Mesothelial cell of epicardium (in vitro differentiated cells): Measurements from ENCODE around the gene EEFSEC. TPM values are rescaled to one million over a fixed set of nuclear protein-coding genes. Genes with fewer than 3 reads are reported as not detected.

ENCODE experiments used
- DNase-seq, 2 experiments: peaks; one replicate each; pipeline ENCODE4 v3.0.0; 2021; ENCODE audit warnings: low spot score in 2 of 2; ENCODE audit not compliant: unreplicated experiment in 2 of 2
- H3K27ac Mint-ChIP-seq: 2 replicates; pipeline ENCODE4 v1.8.0; 2021; ENCODE audit warnings: mixed read lengths
- H3K27me3 Mint-ChIP-seq: 2 replicates; pipeline ENCODE4 v1.8.0; 2021; ENCODE audit warnings: low read depth, mixed read lengths
- H3K36me3 Mint-ChIP-seq: 2 replicates; pipeline ENCODE4 v1.8.0; 2021; ENCODE audit warnings: mixed read lengths
- H3K4me1 Mint-ChIP-seq: 2 replicates; pipeline ENCODE4 v1.8.0; 2021; ENCODE audit warnings: mixed read lengths
- H3K4me3 Mint-ChIP-seq: 2 replicates; pipeline ENCODE4 v1.8.0; 2021; ENCODE audit warnings: mild to moderate bottlenecking, moderate library complexity, mixed read lengths
- H3K9me3 Mint-ChIP-seq: 2 replicates; pipeline ENCODE4 v1.8.0; 2021; ENCODE audit warnings: mixed read lengths
- CTCF ChIP-seq: fragments of 200-600 bp; sonication (generic); IDR thresholded peaks from one replicate; pipeline ENCODE4 v1.5.0; 2021; ENCODE audit warnings: antibody characterized with exemption; ENCODE audit not compliant: unreplicated experiment
- total RNA-seq: library from RNA; stranded (reverse); gene quantifications from 3 replicates; pipeline ENCODE4 v1.2.1, GENCODE V29; 2021

Gene EEFSEC
- total RNA-seq, 1 donor from 2014 or later: 19.4 TPM

DNA sequence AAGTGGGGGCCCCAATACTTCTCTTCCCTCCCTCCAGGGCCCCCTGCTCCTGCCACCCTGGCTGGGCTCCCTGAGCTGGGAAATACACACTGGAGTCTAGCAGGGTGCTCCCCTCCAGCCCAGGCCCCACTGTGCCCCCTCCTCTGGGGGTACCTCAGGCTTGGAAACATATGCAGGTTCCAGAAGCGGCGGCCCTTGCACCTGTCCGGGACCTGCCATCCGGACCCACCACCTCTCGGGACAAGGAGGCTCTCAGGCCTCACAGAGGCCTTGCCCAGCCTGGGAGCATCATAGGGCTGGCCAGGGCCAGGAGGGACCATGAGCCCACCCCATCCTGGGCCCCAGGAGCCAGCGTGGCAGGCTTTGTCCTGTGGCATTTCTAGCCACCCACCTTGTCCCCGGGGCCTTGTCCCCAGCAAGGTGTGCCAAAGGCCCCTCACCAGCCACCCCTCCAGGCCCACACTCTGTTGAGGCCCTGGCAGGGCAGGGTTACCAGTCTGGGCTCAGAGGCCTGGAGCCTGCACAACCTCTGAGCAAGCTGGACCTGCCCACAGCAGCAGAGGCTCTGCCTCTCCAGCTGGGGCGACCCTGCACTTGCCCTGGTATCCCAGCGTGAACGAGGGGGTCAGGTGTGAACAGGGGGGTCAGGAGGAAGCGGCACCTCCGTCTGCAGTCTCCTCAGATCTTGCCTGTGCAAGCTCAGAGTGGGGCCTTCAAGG lies 267.6 kb downstream of the EEFSEC start:
- DNase-seq: no peak
- no peaks in the 10 kb centered on the region for H3K27me3 Mint-ChIP-seq
- H3K27ac Mint-ChIP-seq: no peak overlapping the region
- TF ChIP-seq CTCF: no peak
- no peak overlapping the region for H3K4me3 Mint-ChIP-seq
- H3K9me3 Mint-ChIP-seq: peaks cover 6% of the 10 kb centered on the region
- peaks cover 4% of the 10 kb centered on the region for H3K36me3 Mint-ChIP-seq
- peaks cover 55% of the 10 kb centered on the region for H3K4me1 Mint-ChIP-seq

DNA sequence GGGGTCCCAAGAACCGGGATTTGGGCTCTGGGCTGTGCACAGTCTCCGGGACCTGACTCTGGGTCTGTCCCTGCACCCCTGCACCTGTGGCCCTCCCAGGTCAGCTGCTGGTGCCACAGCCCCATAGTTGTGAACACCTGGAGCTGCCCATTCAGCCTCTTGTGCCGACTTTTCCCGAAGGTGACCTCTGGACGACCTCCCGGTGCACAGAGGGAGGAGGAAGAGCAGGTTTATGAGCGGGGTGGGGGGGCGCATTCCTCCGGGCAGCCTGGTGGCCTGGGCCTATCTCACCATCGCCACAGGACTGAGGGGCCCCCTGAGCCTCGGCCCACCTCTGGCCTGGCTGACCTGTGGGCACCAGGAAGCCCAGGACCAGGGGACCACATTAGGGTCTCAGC lies 268.2 kb downstream of the EEFSEC start:
- H3K4me1 Mint-ChIP-seq: peaks cover 54% of the 10 kb centered on the region
- no peak for TF ChIP-seq CTCF
- no peak overlapping the region for H3K27ac Mint-ChIP-seq
- no peaks in the 10 kb centered on the region for H3K27me3 Mint-ChIP-seq
- peaks cover 6% of the 10 kb centered on the region for H3K9me3 Mint-ChIP-seq
- DNase-seq: no peak
- H3K4me3 Mint-ChIP-seq: no peak overlapping the region
- peaks cover 4% of the 10 kb centered on the region for H3K36me3 Mint-ChIP-seq

- H3K4me3 Mint-ChIP-seq: no peak overlapping the region
- DNase-seq: no peak
Measured at GRCh38 chr3:128421966-128422365, 268.7 kb downstream of the EEFSEC start.

GRCh38 chr3:128422762-128423524 lies 269.7 kb downstream of the EEFSEC start:
- DNase-seq: no peak
- H3K27me3 Mint-ChIP-seq: no peaks in the 10 kb centered on the region
- H3K36me3 Mint-ChIP-seq: peaks cover 4% of the 10 kb centered on the region

More at GRCh38 chr3:128421966-128422365, 268.7 kb downstream of the EEFSEC start:
- H3K4me1 Mint-ChIP-seq: peaks cover 50% of the 10 kb centered on the region
- H3K27ac Mint-ChIP-seq: peak overlapping the region; percentile 44
- TF ChIP-seq CTCF: no peak
- no peaks in the 10 kb centered on the region for H3K27me3 Mint-ChIP-seq
- peaks cover 4% of the 10 kb centered on the region for H3K36me3 Mint-ChIP-seq
- peaks cover 6% of the 10 kb centered on the region for H3K9me3 Mint-ChIP-seq

DNA sequence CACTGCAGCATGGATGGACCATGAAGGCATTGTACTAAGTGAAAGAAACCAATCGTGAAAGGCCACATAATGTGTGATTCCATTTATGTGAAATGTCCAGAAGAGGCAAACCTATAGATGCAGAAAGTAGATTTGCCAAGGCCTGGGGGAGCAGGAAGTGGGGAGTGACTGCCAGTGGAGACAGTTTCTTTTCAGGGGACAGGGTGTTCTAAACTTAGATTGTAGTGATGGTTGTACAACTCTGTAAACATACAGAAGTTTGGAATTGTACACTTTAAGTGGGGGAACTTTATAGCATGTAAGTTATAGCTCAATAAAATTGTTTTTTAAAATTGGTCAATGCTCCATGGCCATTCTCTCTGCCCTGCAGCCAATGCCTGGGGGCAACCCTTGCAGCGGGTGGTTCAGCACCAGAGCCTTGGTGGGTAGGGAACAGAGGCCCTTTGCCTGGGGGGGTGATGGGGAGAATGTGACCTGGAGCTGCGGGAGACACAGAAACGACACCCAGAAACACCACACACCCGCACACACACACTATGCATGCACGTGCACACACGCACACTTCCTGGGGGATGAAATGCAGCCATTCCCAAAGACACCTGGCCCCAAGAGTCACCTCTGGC lies 270.4 kb downstream of the EEFSEC start:
- H3K4me3 Mint-ChIP-seq: no peak overlapping the region
- H3K9me3 Mint-ChIP-seq: peaks cover 6% of the 10 kb centered on the region
- no peak for DNase-seq
- TF ChIP-seq CTCF: no peak
- H3K36me3 Mint-ChIP-seq: peaks cover 4% of the 10 kb centered on the region
- no peak overlapping the region for H3K27ac Mint-ChIP-seq
- peaks cover 57% of the 10 kb centered on the region for H3K4me1 Mint-ChIP-seq
- H3K27me3 Mint-ChIP-seq: no peaks in the 10 kb centered on the region

More at GRCh38 chr3:128422762-128423524, 269.7 kb downstream of the EEFSEC start:
- no peak for TF ChIP-seq CTCF
- peaks cover 6% of the 10 kb centered on the region for H3K9me3 Mint-ChIP-seq
- H3K4me3 Mint-ChIP-seq: no peak overlapping the region
- H3K27ac Mint-ChIP-seq: no peak overlapping the region
- H3K4me1 Mint-ChIP-seq: peaks cover 53% of the 10 kb centered on the region
